ENCODE measurements around the gene ANP32B.
"Not testable (repeated sequence)": the region's sequence is repeated elsewhere in the genome, so short reads cannot be mapped to it uniquely, and the experiment has no call there.

ANP32B gene

DNA sequence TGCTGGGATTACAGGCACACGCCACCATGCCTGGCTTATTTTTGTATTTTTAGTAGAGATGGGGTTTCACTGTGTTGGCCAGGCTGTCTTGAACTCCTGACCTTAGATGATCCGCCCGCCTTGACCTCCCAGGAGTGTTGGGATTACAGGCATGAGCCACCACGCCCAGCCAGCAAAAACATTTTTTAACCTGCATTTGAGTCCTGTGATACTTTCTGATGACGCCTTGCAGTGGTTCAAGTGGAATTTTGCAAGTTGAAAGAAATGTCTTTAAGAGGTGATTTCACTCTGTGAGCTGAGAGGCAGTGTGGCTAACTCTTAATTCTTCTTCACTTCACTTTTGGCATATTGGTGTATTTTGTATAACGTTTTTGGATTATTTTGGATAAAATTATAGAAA lies 9.1 kb downstream of the ANP32B start:
- DNase-seq (ENCODE audit: low read depth in 2 of 2): no peak

DNA sequence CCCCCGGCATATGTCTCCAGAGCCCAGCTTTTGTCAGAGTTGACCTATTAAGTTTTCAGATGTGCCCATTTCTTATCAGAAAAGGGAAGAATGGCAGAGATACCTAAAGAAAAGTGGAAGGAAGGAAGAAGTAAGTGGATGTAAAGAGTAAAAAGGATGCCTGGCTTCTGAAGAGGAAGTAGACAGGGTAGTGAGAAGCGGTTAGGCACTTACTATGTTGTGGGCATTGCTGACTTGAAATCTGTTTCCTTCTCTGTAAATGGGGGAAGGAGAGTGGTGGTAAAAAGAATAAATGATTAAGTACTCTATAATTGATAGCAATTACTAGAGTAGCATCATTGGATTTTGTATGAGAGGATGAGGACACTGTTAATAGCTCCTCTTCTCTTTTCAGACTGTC lies 9.9 kb downstream of the ANP32B start:
- DNase-seq (ENCODE audit: low read depth in 2 of 2): no peak

DNA sequence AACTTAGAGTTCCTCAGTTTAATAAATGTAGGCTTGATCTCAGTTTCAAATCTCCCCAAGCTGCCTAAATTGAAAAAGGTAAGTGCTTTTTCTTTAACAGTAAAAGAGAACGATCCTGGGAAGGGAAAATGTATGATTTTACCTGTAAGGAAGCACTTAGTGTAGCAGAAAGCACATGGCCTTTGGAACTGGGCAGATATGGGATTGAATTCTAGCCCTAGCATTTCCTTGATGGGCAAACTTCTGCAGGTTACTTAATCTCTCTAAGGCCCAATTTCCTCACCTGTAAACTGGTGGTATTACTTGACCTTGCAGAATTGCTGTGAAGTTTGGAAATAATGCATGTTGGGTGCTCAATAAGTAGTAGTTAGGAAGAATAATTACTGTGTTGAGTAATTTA lies 11.6 kb downstream of the ANP32B start:
- no peak for DNase-seq (ENCODE audit: low read depth in 2 of 2)

DNA sequence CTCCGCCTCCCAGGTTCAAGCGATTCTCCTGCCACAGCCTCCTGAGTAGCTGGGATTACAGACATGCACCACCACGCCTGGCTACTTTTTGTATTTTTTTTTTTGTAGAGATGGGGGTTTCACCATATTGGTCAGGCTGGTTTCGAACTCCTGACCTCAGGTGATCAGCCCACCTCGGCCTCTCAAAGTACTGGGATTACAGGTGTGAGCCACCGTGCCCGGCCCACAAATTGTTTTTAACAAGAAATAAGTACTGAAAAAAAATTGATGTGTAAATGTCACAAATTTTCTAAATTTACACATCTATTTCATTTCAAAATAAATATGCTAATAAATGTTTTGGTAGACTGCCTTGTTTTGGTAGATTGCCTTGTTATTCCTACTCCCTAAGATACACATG lies 13.5 kb downstream of the ANP32B start:
- not testable (repeated sequence) for DNase-seq (ENCODE audit: low read depth in 2 of 2)

DNA sequence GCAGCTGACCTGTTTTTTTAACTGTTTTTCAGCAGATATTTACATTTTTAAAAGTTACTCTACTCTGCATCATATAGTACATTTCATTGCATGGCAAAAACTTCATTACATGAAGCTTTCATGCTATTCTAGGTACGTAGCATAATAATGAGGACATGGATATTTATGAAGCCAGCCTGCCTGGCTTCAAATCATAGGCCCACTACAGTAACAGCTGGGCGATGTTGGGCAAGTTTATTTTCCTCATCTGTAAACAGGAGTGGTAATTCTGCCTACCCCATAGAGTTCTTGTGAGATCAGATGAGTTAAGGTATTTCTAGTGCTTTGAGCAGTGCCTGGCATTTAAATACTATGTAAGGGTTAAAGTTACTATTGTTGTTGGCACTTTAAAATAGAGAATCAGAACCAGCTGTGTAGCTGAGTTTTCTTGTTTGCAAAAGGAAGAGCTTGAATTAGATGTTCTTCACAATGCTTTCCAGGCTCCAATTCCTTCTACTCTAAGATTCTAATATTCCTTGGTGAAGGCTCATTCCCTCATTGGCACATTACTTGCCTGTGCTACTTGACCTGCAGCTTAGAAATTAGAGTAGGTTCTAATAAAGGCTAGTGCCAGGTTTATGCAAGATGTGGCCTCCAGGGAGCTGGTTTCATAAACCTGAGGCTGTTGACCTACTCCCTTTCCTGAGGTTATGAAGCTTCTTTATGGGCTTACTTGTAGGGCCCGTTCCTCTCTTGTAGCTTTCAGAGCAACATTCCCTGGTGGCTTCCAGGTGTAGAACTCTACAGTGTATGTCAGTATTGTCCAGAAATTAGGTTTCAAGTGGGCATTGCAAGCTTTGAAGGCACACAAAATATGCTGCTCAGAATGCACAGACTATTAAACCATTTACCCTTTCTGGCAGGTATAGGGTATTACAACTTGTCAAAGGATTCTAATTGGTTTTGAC lies 14.5 kb downstream of the ANP32B start:
- DNase-seq (ENCODE audit: low read depth in 2 of 2): no peak

- DNase-seq (ENCODE audit: low read depth in 2 of 2): no peak
Measured at GRCh38 chr9:98002808-98003207, 19.7 kb downstream of the ANP32B start.

- DNase-seq (ENCODE audit: low read depth in 2 of 2): no peak
Measured at GRCh38 chr9:98006127-98006796, 23.1 kb downstream of the ANP32B start.

DNA sequence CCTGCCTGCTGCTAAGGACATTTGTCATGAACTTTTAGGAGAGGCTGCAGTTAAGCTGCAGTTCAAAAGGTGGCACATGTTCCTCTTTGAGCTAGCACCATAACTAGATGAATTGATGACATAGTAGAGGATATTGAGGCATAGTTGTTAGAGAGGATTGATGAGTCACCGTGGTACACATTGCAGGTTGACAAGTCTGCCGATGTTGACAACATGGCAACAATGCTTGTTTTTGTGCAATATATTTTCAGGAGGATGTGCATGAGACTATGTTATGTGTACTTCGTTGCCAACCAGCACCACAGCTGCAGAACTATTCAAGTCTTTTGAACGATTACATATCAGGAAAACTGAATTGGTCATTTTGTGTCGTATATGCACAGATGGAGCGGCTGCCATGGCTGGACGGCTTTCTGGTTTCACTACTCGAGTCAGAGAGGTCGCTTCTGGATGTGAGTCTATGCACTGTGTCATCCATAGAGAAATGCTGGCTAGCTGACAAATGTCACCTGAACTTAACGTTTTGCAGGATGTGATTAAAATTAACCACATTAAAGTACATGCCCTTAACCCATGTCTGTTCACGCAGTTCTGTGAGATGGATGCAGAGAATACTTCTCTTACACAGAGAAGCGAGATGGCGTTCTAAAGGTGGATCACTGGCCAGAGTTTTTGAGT lies 24.2 kb downstream of the ANP32B start:
- DNase-seq (ENCODE audit: low read depth in 2 of 2): no peak

DNA sequence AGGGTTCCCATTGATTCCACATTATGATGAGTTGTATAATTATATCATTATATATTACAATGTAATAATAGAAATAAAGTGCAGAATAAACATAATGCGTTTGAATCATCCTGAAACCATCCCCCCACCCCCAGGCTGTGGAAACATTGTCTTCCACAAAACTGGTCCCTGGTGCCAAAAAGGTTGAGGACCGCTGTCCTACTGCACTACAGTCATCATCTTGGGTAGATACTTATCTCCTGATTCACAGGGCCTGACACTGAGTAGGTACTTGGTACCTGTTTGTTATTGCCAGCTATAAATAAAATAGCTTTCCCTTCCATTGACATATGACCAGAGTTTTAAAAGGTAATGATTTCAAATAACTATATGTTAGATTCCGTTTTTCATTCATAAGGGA lies 25.6 kb downstream of the ANP32B start:
- no peak for DNase-seq (ENCODE audit: low read depth in 2 of 2)

- DNase-seq (ENCODE audit: low read depth in 2 of 2): no peak
Measured at GRCh38 chr9:98009437-98009836, 26.3 kb downstream of the ANP32B start.

GRCh38 chr9:98009936-98010335 lies 26.8 kb downstream of the ANP32B start:
- DNase-seq (ENCODE audit: low read depth in 2 of 2): no peak

DNA sequence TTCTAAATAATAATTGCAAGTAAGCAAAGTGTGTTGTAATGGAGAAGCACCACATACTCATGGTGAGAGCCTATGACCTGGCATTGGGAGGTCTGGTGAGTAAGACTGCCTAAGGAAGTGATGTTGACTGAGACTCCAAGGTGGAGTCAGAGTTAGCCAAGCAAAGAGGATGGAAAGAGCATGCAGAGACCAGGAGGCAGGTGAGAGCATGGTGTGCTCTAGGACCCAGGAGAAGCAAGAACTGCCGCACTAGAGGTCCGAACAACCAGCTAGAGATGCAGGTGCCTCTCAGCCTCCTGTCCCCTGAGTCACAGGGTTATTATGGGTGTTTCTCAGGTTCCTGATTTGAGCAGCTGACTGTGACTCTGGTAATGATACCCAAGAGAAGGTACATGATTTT lies 27.3 kb downstream of the ANP32B start:
- DNase-seq (ENCODE audit: low read depth in 2 of 2): no peak

GRCh38 chr9:98011122-98011521 lies 28.0 kb downstream of the ANP32B start:
- DNase-seq (ENCODE audit: low read depth in 2 of 2): no peak

- no peak for DNase-seq (ENCODE audit: low read depth in 2 of 2)
Measured at GRCh38 chr9:98016137-98016680, 33.1 kb downstream of the ANP32B start.

- no peak for DNase-seq (ENCODE audit: low read depth in 2 of 2)
Measured at GRCh38 chr9:98017306-98017705, 34.2 kb downstream of the ANP32B start.

GRCh38 chr9:98018347-98018746 lies 35.2 kb downstream of the ANP32B start:
- DNase-seq (ENCODE audit: low read depth in 2 of 2): no peak

- DNase-seq (ENCODE audit: low read depth in 2 of 2): no peak
Measured at GRCh38 chr9:98019098-98019497, 36.0 kb downstream of the ANP32B start.

DNA sequence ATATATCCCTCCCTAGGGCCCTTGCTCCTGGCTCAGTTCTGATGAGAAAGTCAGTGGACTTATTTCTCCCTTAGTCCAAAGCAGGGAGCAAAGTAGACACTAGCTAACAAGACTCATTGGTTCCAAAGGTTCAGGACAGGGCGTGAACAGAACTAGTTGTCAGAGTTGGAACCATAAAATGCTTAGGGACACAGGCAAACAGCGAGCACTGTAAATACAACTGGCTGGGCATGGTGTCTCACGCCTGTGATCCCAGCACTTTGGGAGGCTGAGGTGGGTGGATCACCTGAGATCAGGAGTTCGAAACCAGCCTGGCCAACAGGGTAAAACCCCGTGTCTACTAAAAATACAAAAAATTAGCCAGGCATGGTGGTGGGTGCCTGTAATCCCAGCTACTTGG lies 36.7 kb downstream of the ANP32B start:
- not testable (repeated sequence) for DNase-seq (ENCODE audit: low read depth in 2 of 2)

DNA sequence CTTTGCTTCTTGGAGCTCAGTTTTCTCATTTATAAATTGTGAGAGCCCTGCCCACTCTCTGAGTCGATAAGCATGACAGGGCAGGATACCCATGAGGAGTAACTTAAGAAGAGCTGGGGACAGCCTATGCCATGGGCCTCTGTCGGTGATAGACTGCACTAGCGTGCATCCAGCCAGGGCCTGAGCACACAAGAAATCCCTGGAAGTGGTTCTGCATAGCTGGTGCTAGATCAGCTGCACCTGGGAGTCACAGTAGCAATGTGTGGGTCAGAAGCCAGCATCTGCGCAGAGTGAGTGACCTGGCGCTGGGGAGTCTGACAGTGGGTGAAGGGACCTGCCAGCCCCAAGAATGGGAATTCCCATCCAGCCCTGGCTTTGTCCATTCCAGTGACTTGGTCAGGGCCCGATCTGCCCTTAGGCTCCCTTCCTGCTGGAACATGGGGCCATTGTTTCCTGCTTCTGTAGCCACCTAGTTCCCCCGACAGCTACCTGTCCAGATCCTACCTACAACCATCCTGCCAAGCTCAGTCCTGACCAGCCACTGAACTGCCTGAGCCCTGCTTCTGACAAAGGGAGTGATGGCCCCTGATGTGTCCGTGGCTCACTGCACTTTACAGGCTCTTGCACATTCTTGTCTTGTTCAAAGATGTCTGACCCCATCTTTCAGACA lies 37.5 kb downstream of the ANP32B start:
- DNase-seq (ENCODE audit: low read depth in 2 of 2): no peak

DNA sequence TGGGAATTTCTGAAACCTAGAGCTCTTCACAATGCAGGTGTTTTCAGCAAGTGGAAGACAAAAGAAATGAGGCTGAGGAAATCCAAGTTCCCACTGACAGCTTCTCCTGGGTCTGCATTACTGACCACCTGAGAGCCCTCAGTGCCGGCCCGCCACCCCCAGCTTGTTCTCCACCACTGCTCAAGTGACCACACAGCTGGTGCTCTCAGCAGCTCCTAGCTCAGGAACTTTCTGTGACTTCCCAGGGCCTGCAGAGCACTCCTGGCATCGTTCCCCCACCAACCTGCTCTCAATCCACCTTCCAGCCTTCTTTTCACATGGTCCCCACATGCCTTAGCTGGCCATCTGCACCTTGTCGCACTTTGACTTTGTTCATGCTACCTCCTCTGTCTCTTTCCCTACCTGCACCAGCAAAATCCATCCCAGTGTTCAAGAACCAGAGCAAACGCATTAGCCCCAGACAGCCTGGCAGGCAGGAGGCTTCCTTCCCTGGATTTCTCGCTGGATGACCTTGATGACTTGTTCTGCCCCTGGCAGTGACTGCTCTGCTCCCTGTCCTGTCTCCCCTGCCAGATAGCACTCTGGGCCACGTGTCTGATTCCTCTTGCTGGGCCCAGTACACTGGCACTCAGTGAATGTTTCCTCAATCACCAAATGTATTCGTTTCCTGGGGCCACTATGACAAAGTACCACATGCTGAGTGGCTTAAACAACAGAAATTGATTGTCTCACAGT lies 38.3 kb downstream of the ANP32B start:
- DNase-seq (ENCODE audit: low read depth in 2 of 2): no peak

GRCh38 chr9:98022447-98022846 lies 39.3 kb downstream of the ANP32B start:
- no peak for DNase-seq (ENCODE audit: low read depth in 2 of 2)

Data from stimulated activated CD8-positive, alpha-beta memory T cell treated with anti-CD3 and anti-CD28 coated beads, Interleukin-15, amount 100 ng/mL, for 48 hours (primary cell).